Measurements from ENCODE around the gene CCDC61.

The CCDC61 gene

DNA sequence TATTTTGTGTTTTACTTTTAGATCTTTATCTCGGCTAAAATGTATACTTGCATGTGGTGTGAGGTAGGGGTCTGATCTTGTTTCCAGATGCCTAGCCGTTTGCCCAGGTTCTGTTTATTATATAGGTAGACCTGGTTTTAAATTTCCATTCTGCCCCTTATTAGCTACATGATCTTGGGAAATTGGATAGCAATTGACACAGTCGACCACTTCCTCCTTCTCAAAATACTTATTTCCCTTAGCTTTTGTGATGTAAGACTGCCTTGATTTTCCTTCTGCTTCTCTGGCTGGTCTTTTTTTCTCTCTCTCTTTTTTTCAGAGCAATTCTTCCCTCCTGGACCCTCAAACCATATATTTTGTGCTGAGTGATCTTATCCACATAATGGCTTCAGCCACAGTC lies 30.6 kb downstream of the CCDC61 start:
- intact Hi-C loops (cut with DNase I; ENCODE audit: low total_unique reads), result no loop called here
- H3K4me1 ChIP-seq, result no peaks in the 10 kb centered on the region
- no peaks in the 10 kb centered on the region for H3K36me3 ChIP-seq
- DNase-seq, result no peak
- H3K27ac ChIP-seq, result no peak overlapping the region
- peaks cover 0 to 29% of the 10 kb centered on the region in 2 donors for H3K27me3 ChIP-seq
- no peak overlapping the region for H3K4me3 ChIP-seq
- no peaks in the 10 kb centered on the region for H3K9me3 ChIP-seq
- TF ChIP-seq, protein P1, sequence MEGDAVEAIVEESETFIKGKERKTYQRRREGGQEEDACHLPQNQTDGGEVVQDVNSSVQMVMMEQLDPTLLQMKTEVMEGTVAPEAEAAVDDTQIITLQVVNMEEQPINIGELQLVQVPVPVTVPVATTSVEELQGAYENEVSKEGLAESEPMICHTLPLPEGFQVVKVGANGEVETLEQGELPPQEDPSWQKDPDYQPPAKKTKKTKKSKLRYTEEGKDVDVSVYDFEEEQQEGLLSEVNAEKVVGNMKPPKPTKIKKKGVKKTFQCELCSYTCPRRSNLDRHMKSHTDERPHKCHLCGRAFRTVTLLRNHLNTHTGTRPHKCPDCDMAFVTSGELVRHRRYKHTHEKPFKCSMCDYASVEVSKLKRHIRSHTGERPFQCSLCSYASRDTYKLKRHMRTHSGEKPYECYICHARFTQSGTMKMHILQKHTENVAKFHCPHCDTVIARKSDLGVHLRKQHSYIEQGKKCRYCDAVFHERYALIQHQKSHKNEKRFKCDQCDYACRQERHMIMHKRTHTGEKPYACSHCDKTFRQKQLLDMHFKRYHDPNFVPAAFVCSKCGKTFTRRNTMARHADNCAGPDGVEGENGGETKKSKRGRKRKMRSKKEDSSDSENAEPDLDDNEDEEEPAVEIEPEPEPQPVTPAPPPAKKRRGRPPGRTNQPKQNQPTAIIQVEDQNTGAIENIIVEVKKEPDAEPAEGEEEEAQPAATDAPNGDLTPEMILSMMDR (IDR thresholded peaks at IDR 0.05), result no peak

DNA sequence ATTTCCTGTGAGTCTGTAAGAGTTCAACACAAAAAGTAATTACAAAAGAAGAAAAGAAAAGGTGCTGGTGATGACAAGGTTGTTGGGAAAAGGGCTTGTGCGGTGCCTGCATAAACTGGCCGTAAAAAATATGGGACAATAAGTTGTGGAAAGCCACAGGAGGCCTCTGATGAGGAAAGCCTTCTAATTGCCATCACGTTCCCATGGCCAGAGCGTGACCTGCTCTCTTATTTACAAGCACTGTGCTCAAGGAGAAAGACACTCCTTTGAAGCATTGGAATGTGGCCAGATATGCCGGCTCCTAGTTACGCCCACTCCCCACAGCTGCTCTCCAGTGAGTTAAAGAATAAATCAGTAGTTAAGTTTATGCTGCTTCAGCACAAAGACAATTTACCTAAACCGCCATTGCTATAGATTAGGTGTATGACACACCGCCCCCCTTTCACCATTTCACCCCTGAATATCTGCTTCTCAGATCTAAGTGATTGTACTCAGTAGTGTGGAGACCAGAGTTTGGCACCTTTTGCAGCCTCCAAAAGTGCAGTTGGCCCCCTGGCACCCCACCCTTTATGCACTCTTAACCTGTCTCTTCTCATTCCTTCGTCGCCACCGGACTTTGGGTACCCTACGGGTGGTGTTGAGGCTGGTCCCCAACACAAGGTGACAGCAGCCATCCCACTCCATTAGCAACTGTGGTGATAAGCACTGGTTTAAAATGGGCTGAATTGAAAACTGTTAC lies 35.7 kb downstream of the CCDC61 start:
- Histone ChIP-seq H3K4me3 (no peak overlapping the region), H3K36me3 (no peaks in the 10 kb centered on the region), H3K4me1 (no peaks in the 10 kb centered on the region), H3K27me3 (peaks cover 0 to 12% of the 10 kb centered on the region in 2 donors), H3K27ac (no peak overlapping the region), H3K9me3 (no peaks in the 10 kb centered on the region)
- TF ChIP-seq, protein P1 (IDR thresholded peaks at IDR 0.05), result no peak
- no peak for DNase-seq
- intact Hi-C loops (cut with DNase I; ENCODE audit: low total_unique reads), result loop anchor here (5.0 kb wide), 1 partner anchor 231 kb away; no protein-coding TSS in a partner anchor

DNA sequence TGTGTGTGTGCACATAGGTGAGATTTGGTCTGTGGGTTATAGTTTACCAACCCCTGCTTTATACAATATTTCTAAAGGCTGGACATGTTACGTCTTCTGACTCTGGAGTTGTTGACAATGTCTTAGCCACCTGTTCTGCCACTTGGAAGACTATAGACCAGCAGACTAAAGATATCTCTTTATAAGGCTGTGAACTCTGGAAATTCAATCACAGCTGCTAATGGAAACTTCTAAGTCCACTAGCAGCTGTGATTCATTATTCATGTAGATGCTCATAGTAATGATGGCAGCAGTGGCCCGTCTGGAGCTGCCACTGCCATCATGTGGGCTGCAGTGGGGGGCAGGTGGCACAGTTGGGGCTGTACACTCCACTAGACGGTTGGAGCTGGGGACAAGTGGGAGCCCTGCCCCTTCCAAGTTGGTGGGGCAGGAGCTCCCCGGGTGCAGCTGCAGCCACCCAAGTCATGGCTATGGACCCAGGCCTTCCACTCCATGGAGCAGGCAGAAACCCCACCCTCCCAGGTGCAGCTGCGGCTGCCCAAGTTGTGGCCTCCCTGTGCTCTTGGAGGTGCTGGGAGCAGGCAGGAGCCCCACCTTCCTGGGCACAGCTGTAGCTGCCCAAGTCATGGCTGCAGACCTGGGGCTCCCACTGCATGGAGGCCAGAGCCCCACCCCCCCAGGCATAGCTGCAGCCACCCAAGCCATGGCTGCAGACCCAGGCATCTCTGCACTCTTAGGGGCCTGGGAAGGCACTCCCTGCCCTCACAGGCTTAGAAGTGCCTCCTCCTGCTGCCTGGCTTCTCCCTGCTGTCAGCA lies 36.7 kb downstream of the CCDC61 start:
- H3K27ac ChIP-seq, result no peak overlapping the region
- no peaks in the 10 kb centered on the region for H3K9me3 ChIP-seq
- intact Hi-C loops (cut with DNase I; ENCODE audit: low total_unique reads), result loop anchor here (5.0 kb wide), 1 partner anchor 230 kb away; no protein-coding TSS in a partner anchor
- TF ChIP-seq, protein P1 (IDR thresholded peaks at IDR 0.05), result no peak
- no peaks in the 10 kb centered on the region for H3K4me1 ChIP-seq
- H3K36me3 ChIP-seq, result no peaks in the 10 kb centered on the region
- peaks cover 0 to 12% of the 10 kb centered on the region in 2 donors for H3K27me3 ChIP-seq
- no peak overlapping the region for H3K4me3 ChIP-seq
- no peak for DNase-seq

DNA sequence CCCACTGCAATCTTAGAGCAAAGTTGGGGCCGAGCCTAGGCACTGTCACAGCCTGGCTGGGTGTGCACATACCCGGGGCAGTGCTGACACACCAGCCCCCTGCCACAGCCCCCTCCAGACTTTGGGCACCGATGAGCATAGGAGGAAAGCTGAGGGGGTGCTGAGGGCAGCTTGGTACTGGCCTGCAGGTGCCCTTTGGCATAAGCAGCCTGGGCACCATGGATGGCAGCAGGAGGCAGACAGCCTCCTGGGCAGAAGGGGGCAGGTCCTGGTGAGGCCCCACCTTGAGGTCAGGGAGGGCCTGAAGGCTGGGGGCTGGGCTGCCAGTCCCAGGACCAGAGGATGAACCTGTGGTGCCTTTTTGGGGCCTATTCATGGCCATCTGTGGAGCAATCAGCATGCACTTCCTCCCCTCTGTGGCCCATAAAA lies 37.3 kb downstream of the CCDC61 start:
- no peak for DNase-seq
- no peaks in the 10 kb centered on the region for H3K9me3 ChIP-seq
- H3K4me1 ChIP-seq, result no peaks in the 10 kb centered on the region
- intact Hi-C loops (cut with DNase I; ENCODE audit: low total_unique reads), result loop anchor here (5.0 kb wide), 1 partner anchor 230 kb away; no protein-coding TSS in a partner anchor
- no peak overlapping the region for H3K27ac ChIP-seq
- H3K27me3 ChIP-seq, result peaks cover 0 to 12% of the 10 kb centered on the region in 2 donors
- no peaks in the 10 kb centered on the region for H3K36me3 ChIP-seq
- no peak overlapping the region for H3K4me3 ChIP-seq
- TF ChIP-seq, protein P1 (IDR thresholded peaks at IDR 0.05), result no peak

DNA sequence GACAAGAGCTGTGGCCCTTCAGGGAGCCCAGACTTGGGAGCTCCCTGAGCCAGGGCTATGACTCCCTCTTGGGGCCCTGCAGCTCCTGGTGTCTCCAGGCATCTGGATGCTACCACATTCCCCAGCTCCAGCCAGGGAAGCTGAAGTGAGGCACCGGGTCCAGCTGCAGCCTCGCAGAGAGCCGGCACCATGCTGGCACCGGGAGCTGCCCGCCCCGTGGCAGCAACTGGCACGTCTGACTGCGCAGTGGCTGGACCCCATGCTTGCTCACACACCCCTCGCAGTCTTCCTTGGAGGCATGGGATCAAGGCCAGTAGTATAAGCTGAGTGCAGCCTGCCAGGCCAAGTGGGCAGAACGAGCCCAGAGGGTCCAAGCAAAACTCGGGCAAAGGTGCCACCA lies 38.1 kb downstream of the CCDC61 start:
- no peaks in the 10 kb centered on the region for H3K36me3 ChIP-seq
- H3K4me3 ChIP-seq, result no peak overlapping the region
- intact Hi-C loops (cut with DNase I; ENCODE audit: low total_unique reads), result loop anchor here (5.0 kb wide), 1 partner anchor 229 kb away; no protein-coding TSS in a partner anchor
- TF ChIP-seq, protein P1 (IDR thresholded peaks at IDR 0.05), result no peak
- no peaks in the 10 kb centered on the region for H3K9me3 ChIP-seq
- no peaks in the 10 kb centered on the region for H3K4me1 ChIP-seq
- peaks cover 0 to 8% of the 10 kb centered on the region in 2 donors for H3K27me3 ChIP-seq
- DNase-seq, result no peak
- no peak overlapping the region for H3K27ac ChIP-seq

All from tibial artery (tissue), 4 donors.